Measurements from ENCODE around the gene LY6G6F.

Gene LY6G6F

DNA sequence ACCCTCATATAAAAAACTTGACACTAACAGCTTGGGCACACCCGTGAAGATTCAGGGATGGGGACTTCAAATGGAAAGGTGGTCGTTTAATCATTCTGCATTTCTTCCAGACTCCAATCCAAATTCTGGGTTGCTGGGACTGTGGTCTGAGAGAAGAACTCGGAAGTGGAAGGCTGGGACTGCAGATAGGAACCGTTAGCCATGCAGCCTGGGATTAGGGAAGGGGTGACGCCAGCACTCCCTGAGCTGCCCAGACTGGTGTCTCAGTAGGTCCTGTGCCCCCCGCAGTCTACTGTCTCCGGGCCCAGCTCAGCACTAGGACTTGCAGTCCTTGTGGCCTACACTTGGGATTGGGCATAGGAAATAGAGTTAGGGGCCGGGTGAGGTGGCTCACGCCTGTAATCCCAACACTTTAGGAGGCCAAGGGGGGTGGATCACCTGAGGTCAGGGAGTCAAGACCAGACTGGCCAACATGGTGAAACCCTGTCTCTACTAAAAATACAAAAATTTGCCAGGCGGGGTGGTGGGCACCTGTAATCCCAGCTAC is 30.2 kb downstream of the LY6G6F start:
- no peak overlapping the region for H3K9ac ChIP-seq (ENCODE audit: low read depth, low read length, poor library complexity)
- peak overlapping the region; percentile 88 for H3K27ac ChIP-seq (replicated peaks; ENCODE audit: low read length)
- H2BK15ac ChIP-seq (ENCODE audit: low read length): peak overlapping the region; percentile 76
- DNase-seq (ENCODE audit: low spot score): peak; percentile 18
- H3K27me3 ChIP-seq (ENCODE audit: control insufficient read depth in 3 of 3, insufficient read depth in 3 of 3, low read depth in 1 of 3, low read length in 3 of 3): no peaks in the 10 kb centered on the region
- peaks cover 10% of the 10 kb centered on the region for H3K79me1 ChIP-seq (ENCODE audit: low read depth, low read length)
- peak overlapping the region; percentile 90 for H2AK5ac ChIP-seq (ENCODE audit: low read depth, low read length)
- peak overlapping the region; percentile 42 for H3K4me2 ChIP-seq (ENCODE audit: insufficient read depth, low read length, poor library complexity, severe bottlenecking)
- H3K36me3 ChIP-seq (replicated peaks in 1 of 2; ENCODE audit: control insufficient read depth in 2 of 2, insufficient read depth in 2 of 2, low read length in 2 of 2): peaks cover 21 to 42% of the 10 kb centered on the region in 2 donors
- H3K4me1 ChIP-seq (ENCODE audit: control insufficient read depth in 2 of 2, insufficient read depth in 1 of 2, low read depth in 1 of 2, low read length in 2 of 2): peaks cover 30 to 36% of the 10 kb centered on the region in 2 donors
- peak overlapping the region; percentile 78 for H2AFZ ChIP-seq (ENCODE audit: low read length)
- peak overlapping the region; percentile 67 to 90 for H3K4me3 ChIP-seq (ENCODE audit: low read length in 2 of 2)
- H3K9me3 ChIP-seq (replicated peaks in 1 of 2; ENCODE audit: control insufficient read depth in 2 of 2, insufficient read depth in 1 of 2, low read depth in 1 of 2, low read length in 2 of 2): no peaks in the 10 kb centered on the region
- H2BK12ac ChIP-seq (ENCODE audit: low read length): peak overlapping the region; percentile 91
- H4K91ac ChIP-seq (ENCODE audit: low read depth, low read length, poor library complexity): peak overlapping the region; percentile 97
- peak overlapping the region; percentile 95 for H3K18ac ChIP-seq (ENCODE audit: low read length)
- H3K23ac ChIP-seq (ENCODE audit: low read depth, low read length, poor library complexity): no peak overlapping the region
- peak overlapping the region; percentile 5 for H3K4ac ChIP-seq (ENCODE audit: low read length)
- peak overlapping the region; percentile 85 for H2BK5ac ChIP-seq (ENCODE audit: low read length)
- H4K8ac ChIP-seq (ENCODE audit: low read depth, low read length): no peak overlapping the region
- no CpG with 5 or more reads among the region's 10 CpGs for WGBS, 2 donors (ENCODE audit: extremely low coverage in 2 of 2, insufficient read length in 2 of 2, insufficient replicate concordance in 1 of 2)
- peak overlapping the region; percentile 98 for H2BK120ac ChIP-seq (ENCODE audit: low read depth, low read length)
- H3K14ac ChIP-seq (ENCODE audit: low read length): peak overlapping the region; percentile 39

DNA sequence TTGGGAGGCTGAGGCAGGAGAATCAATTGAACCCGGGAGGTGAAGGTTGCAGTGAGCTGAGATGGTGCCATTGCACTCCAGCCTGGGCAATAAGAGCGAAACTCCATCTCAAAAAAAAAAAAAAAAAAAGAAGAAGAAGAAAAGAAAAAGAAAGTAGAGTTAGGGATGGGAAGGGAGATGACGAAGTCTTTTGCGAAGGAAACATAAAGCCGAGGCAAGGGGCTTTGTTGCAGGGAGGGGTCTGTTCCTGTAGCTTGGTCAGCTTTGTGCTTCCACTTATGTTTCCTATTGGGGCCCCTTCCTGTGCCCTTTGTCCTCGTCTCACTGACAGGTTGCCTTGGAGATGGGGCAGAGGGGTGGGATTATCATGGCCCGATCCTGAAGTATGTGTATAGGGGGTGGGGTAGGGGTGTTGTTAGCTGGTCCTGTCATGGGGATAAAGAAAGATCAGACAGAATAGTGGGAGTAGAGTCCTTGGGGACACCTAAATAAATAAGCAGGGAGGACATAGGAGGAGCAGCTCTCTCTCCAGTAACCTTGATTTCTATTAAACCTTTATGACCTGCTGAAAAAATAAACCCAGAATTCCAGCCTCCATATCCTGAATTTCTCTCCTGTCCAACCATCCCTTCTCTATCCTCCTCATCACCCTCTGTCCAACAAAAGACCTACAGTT is 30.8 kb downstream of the LY6G6F start:
- Histone ChIP-seq H3K4me3 (ENCODE audit: low read length in 2 of 2) (peak overlapping the region in 1 of 2 donors; percentile 67), H3K27ac (replicated peaks; ENCODE audit: low read length) (peak overlapping the region; percentile 88)
- peak; percentile 65 for DNase-seq (ENCODE audit: low spot score)

DNA sequence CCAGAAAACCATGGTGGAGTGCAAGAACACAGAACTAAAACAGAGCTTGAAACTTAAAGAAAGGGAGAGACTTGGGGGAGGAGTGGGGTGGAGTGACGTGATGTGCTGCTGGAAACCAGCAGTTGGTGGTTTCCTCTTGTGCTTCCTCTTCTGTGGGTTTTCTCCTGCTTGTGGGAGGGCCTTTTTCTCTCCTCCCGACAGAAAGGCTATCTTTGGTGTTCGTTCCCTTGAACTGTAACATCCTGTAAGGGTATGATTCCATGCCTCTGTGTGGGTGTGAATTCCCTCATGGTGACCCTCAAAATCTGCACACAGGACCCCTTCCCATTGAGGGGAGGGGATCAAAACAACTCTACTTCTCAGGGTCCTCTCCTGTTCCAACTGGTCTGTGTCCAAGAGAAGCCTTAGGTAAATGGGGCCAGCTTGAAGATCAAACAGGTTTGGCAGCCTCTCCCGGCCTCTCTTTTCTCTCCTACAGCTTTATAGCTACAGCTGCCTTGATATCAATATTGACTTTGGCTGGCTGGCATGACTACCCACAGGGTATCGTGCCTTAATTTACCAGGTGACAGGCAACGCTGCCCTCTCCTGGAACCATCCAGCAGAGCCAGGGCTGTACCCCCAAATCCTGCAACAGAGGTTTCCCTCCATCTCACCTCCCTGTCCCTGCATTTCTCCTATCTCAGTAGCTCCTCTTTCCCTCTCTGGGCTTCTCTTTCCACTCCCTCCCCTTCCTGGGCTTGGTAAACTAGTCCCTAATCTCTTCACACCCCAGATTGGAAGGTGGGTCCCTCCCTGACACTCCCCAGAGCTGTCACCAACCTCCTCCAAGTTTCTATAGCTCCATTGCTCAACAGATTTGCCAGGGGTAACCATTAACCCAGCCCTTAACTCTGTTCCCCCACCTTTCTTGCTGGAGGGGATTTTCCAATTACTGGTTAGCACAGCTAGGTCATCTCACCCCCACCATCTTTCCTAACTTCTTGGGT is 31.6 kb downstream of the LY6G6F start:
- Histone ChIP-seq H4K91ac (ENCODE audit: low read depth, low read length, poor library complexity) (no peak overlapping the region), H2BK12ac (ENCODE audit: low read length) (no peak overlapping the region), H2AFZ (ENCODE audit: low read length) (no peak overlapping the region), H2BK5ac (ENCODE audit: low read length) (peak overlapping the region; percentile 69), H3K4me2 (ENCODE audit: insufficient read depth, low read length, poor library complexity, severe bottlenecking) (peak overlapping the region; percentile 12), H3K27me3 (ENCODE audit: control insufficient read depth in 3 of 3, insufficient read depth in 3 of 3, low read depth in 1 of 3, low read length in 3 of 3) (no peaks in the 10 kb centered on the region), H2AK5ac (ENCODE audit: low read depth, low read length) (peak overlapping the region; percentile 76), H2BK15ac (ENCODE audit: low read length) (peak overlapping the region; percentile 70), H2BK120ac (ENCODE audit: low read depth, low read length) (peak overlapping the region; percentile 63), H3K4me3 (ENCODE audit: low read length in 2 of 2) (peak overlapping the region in 1 of 2 donors; percentile 67), H3K79me1 (ENCODE audit: low read depth, low read length) (peaks cover 10% of the 10 kb centered on the region), H3K36me3 (replicated peaks in 1 of 2; ENCODE audit: control insufficient read depth in 2 of 2, insufficient read depth in 2 of 2, low read length in 2 of 2) (peaks cover 17 to 44% of the 10 kb centered on the region in 2 donors), H3K27ac (replicated peaks; ENCODE audit: low read length) (peak overlapping the region; percentile 88), H3K18ac (ENCODE audit: low read length) (peak overlapping the region; percentile 67), H3K9me3 (replicated peaks in 1 of 2; ENCODE audit: control insufficient read depth in 2 of 2, insufficient read depth in 1 of 2, low read depth in 1 of 2, low read length in 2 of 2) (no peaks in the 10 kb centered on the region), H3K4ac (ENCODE audit: low read length) (peak overlapping the region; percentile 43), H3K23ac (ENCODE audit: low read depth, low read length, poor library complexity) (no peak overlapping the region), H3K4me1 (ENCODE audit: control insufficient read depth in 2 of 2, insufficient read depth in 1 of 2, low read depth in 1 of 2, low read length in 2 of 2) (peaks cover 30 to 36% of the 10 kb centered on the region in 2 donors), H3K9ac (ENCODE audit: low read depth, low read length, poor library complexity) (no peak overlapping the region), H3K14ac (ENCODE audit: low read length) (no peak overlapping the region), H4K8ac (ENCODE audit: low read depth, low read length) (peak overlapping the region; percentile 58)
- DNase-seq (ENCODE audit: low spot score): peak; percentile 27
- WGBS, 2 donors (ENCODE audit: extremely low coverage in 2 of 2, insufficient read length in 2 of 2, insufficient replicate concordance in 1 of 2): no CpG with 5 or more reads among the region's 6 CpGs

More for the DNA sequence above, 30.8 kb downstream of the LY6G6F start:
- Histone ChIP-seq H3K79me1 (ENCODE audit: low read depth, low read length) (peaks cover 10% of the 10 kb centered on the region), H3K36me3 (replicated peaks in 1 of 2; ENCODE audit: control insufficient read depth in 2 of 2, insufficient read depth in 2 of 2, low read length in 2 of 2) (peaks cover 20 to 42% of the 10 kb centered on the region in 2 donors), H2AFZ (ENCODE audit: low read length) (no peak overlapping the region), H2BK12ac (ENCODE audit: low read length) (no peak overlapping the region), H3K4me1 (ENCODE audit: control insufficient read depth in 2 of 2, insufficient read depth in 1 of 2, low read depth in 1 of 2, low read length in 2 of 2) (peaks cover 30 to 36% of the 10 kb centered on the region in 2 donors), H3K14ac (ENCODE audit: low read length) (no peak overlapping the region), H3K18ac (ENCODE audit: low read length) (no peak overlapping the region), H4K91ac (ENCODE audit: low read depth, low read length, poor library complexity) (no peak overlapping the region), H3K23ac (ENCODE audit: low read depth, low read length, poor library complexity) (no peak overlapping the region), H2BK120ac (ENCODE audit: low read depth, low read length) (peak overlapping the region; percentile 12), H2BK15ac (ENCODE audit: low read length) (no peak overlapping the region), H3K4ac (ENCODE audit: low read length) (no peak overlapping the region), H2BK5ac (ENCODE audit: low read length) (peak overlapping the region; percentile 85), H2AK5ac (ENCODE audit: low read depth, low read length) (no peak overlapping the region), H3K4me2 (ENCODE audit: insufficient read depth, low read length, poor library complexity, severe bottlenecking) (peak overlapping the region; percentile 12), H3K9ac (ENCODE audit: low read depth, low read length, poor library complexity) (no peak overlapping the region), H4K8ac (ENCODE audit: low read depth, low read length) (no peak overlapping the region), H3K27me3 (ENCODE audit: control insufficient read depth in 3 of 3, insufficient read depth in 3 of 3, low read depth in 1 of 3, low read length in 3 of 3) (no peaks in the 10 kb centered on the region), H3K9me3 (replicated peaks in 1 of 2; ENCODE audit: control insufficient read depth in 2 of 2, insufficient read depth in 1 of 2, low read depth in 1 of 2, low read length in 2 of 2) (no peaks in the 10 kb centered on the region)
- no CpG with 5 or more reads among the region's 7 CpGs for WGBS, 2 donors (ENCODE audit: extremely low coverage in 2 of 2, insufficient read length in 2 of 2, insufficient replicate concordance in 1 of 2)

All from neuronal stem cell (in vitro differentiated cells).